Measurements from ENCODE around the gene KCTD12.

GRCh38 chr13:76889254-76889653, 3.0 kb upstream of the KCTD12 start:
- no peak for TF ChIP-seq CTCF (IDR thresholded peaks at IDR 0.05)
- TF ChIP-seq POLR2A (IDR thresholded peaks at IDR 0.05) = no peak
